HL-60/S4 (cell line): Measurements from ENCODE around the gene LYPD8.

Experiments used
- in situ Hi-C: fragments of 300-500 bp; cut with MboI; formaldehyde crosslinking; loops from 2 replicates; pipeline ENCODE4 v1.14.3; 2022; ENCODE audit warnings: low sequenced_read_pairs

Gene LYPD8

GRCh38 chr1:248758352-248758751, 2.8 kb upstream of the LYPD8 start:
- in situ Hi-C loops = no loop called here

GRCh38 chr1:248757784-248758195, 2.2 kb upstream of the LYPD8 start:
- in situ Hi-C loops = no loop called here

GRCh38 chr1:248756636-248757035, 1.1 kb upstream of the LYPD8 start:
- in situ Hi-C loops = no loop called here

- in situ Hi-C loops = no loop called here
Observed at GRCh38 chr1:248756151-248756550, 592 bp upstream of the LYPD8 start.

GRCh38 chr1:248753708-248754280, 1.8 kb downstream of the LYPD8 start:
- in situ Hi-C loops = no loop called here

- in situ Hi-C loops = no loop called here
Observed at GRCh38 chr1:248753029-248753594, 2.4 kb downstream of the LYPD8 start.

GRCh38 chr1:248752161-248753028, 3.2 kb downstream of the LYPD8 start:
- in situ Hi-C loops = no loop called here

GRCh38 chr1:248751635-248752034, 3.9 kb downstream of the LYPD8 start:
- in situ Hi-C loops = no loop called here

- in situ Hi-C loops = no loop called here
Observed at GRCh38 chr1:248751142-248751541, 4.4 kb downstream of the LYPD8 start.

GRCh38 chr1:248750496-248750895, 5.1 kb downstream of the LYPD8 start:
- in situ Hi-C loops = no loop called here

- in situ Hi-C loops = no loop called here
Observed at GRCh38 chr1:248748211-248748610, 7.3 kb downstream of the LYPD8 start.

- in situ Hi-C loops = no loop called here
Observed at GRCh38 chr1:248740876-248741275, 14.7 kb downstream of the LYPD8 start.

- in situ Hi-C loops = no loop called here
Observed at GRCh38 chr1:248739572-248740205, 15.9 kb downstream of the LYPD8 start.

- in situ Hi-C loops = no loop called here
Observed at GRCh38 chr1:248737457-248737856, 18.1 kb downstream of the LYPD8 start.

- in situ Hi-C loops = no loop called here
Observed at GRCh38 chr1:248736977-248737376, 18.6 kb downstream of the LYPD8 start.

GRCh38 chr1:248733566-248733965, 22.0 kb downstream of the LYPD8 start:
- in situ Hi-C loops = no loop called here

- in situ Hi-C loops = no loop called here
Observed at GRCh38 chr1:248730507-248731335, 24.8 kb downstream of the LYPD8 start.

- in situ Hi-C loops = no loop called here
Observed at GRCh38 chr1:248714248-248714647, 41.3 kb downstream of the LYPD8 start.

- in situ Hi-C loops = no loop called here
Observed at GRCh38 chr1:248710305-248710900, 45.2 kb downstream of the LYPD8 start.

GRCh38 chr1:248704606-248705005, 51.0 kb downstream of the LYPD8 start:
- in situ Hi-C loops = no loop called here
